ENCODE measurements around the gene SERTAD1. TPM values are rescaled to one million over a fixed set of nuclear protein-coding genes. Genes with fewer than 3 reads are reported as not detected.

Gene SERTAD1
- total and polyA plus RNA-seq, 2 of the 8 experiments (the other 6 are each of a cell fraction or from before 2014, with no cell fraction given): 5.4 to 6.6 TPM

GRCh38 chr19:40449506-40449905 lies 23.7 kb upstream of the SERTAD1 start (continued):
- no peak for TF ChIP-seq POU5F1 (IDR thresholded peaks at IDR 0.05; ENCODE audit: low read depth, low read length)
- TF ChIP-seq TBP (IDR thresholded peaks at IDR 0.05; ENCODE audit: low read depth, low read length): no peak
- no peak for TF ChIP-seq SUZ12 (IDR thresholded peaks at IDR 0.05; ENCODE audit: low read length)
- TF ChIP-seq TEAD4 (IDR thresholded peaks at IDR 0.05; ENCODE audit: low read depth, low read length): no peak
- TF ChIP-seq SP2 (IDR thresholded peaks at IDR 0.05; ENCODE audit: low read length): no peak
- no peak for TF ChIP-seq MAFK (IDR thresholded peaks at IDR 0.05; ENCODE audit: low read depth, low read length)
- no peak for TF ChIP-seq EP300 (IDR thresholded peaks at IDR 0.05; ENCODE audit: borderline replicate concordance in 1 of 2, low read depth in 2 of 2, low read length in 2 of 2)
